Gastroesophageal sphincter (tissue), 4 donors: Measurements from ENCODE around the gene SUSD6. TPM values are rescaled to one million over a fixed set of nuclear protein-coding genes. Genes with fewer than 3 reads are reported as not detected.

Source experiments
- ATAC-seq: fragments of 150-250 bp; one replicate; pipeline ENCODE4 v1.9.1; 2016; ENCODE audit warnings: mild to moderate bottlenecking, moderate library complexity
- H3K27ac ChIP-seq, 4 donors: fragments of 200-600 bp; sonication (generic) in 3 of 4; 1 replicate in 3 of 4; 2 replicates in 1 of 4; pipeline ENCODE4 v1.5.1; 2016 to 2019
- H3K27me3 ChIP-seq: fragments of 200-600 bp; sonication (generic); one replicate; pipeline ENCODE4 v1.5.1; 2019
- H3K36me3 ChIP-seq, 2 donors: fragments of 200-600 bp; sonication (generic); one replicate each; pipeline ENCODE4 v1.5.1; 2019; ENCODE audit warnings: control low read depth in 1 of 2
- H3K4me1 ChIP-seq, 3 donors: fragments of 200-600 bp; sonication (generic); 1 replicate in 2 of 3; 2 replicates in 1 of 3; pipeline ENCODE4 v1.5.1; 2016 to 2019; ENCODE audit warnings: control low read depth in 2 of 3
- H3K4me3 ChIP-seq, 2 donors: fragments of 200-600 bp; sonication (generic); one replicate each; pipeline ENCODE4 v1.5.1; 2019; ENCODE audit warnings: mild to moderate bottlenecking in 1 of 2, moderate library complexity in 1 of 2
- H3K9me3 ChIP-seq, 3 donors: fragments of 200-600 bp; sonication (generic); one replicate each; pipeline ENCODE4 v1.5.1; 2017 to 2019; ENCODE audit warnings: control low read depth in 2 of 3
- EP300 ChIP-seq: sonication (generic); formaldehyde crosslinking; IDR thresholded peaks from one replicate; pipeline ENCODE4 v1.6.1; 2017; ENCODE audit warnings: antibody characterized with exemption, mild to moderate bottlenecking
- POLR2A ChIP-seq, 2 donors: fragments of 450-650 bp; IDR thresholded peaks; one replicate each; pipeline ENCODE4 v1.6.1; 2017; ENCODE audit warnings: antibody characterized with exemption in 2 of 2, mild to moderate bottlenecking in 2 of 2, moderate library complexity in 1 of 2
- POLR2AphosphoS5 ChIP-seq: sonication (generic); formaldehyde crosslinking; IDR thresholded peaks from one replicate; pipeline ENCODE4 v1.6.1; 2017; ENCODE audit warnings: antibody characterized with exemption
- WGBS, 2 donors: methylation state at CpG; one replicate each; pipeline ENCODE4 v1.1.5; 2018; ENCODE audit warnings: low coverage in 1 of 2; 5-methylcytosine and 5-hydroxymethylcytosine counted together
- total RNA-seq, 4 donors: library from RNA; depleted of rRNA; stranded (reverse); fragments of >200 nt; gene quantifications; one replicate each; pipeline ENCODE4 v1.1.0, GENCODE V29; 2016
- TF ChIP-seq, protein P1 (sequence below), 4 experiments: fragments of 200-600 bp in 2 of 4; fragments of 450-650 bp in 2 of 4; sonication (generic) in 1 of 4; IDR thresholded peaks; one replicate each; pipeline ENCODE4 v1.5.1; 2017 to 2019; ENCODE audit warnings: antibody characterized with exemption in 4 of 4, mild to moderate bottlenecking in 2 of 4, moderate library complexity in 2 of 4

Gene SUSD6
- total RNA-seq, 4 donors from 2014 or later = 24.4 to 40.6 (median 38.5) TPM

DNA sequence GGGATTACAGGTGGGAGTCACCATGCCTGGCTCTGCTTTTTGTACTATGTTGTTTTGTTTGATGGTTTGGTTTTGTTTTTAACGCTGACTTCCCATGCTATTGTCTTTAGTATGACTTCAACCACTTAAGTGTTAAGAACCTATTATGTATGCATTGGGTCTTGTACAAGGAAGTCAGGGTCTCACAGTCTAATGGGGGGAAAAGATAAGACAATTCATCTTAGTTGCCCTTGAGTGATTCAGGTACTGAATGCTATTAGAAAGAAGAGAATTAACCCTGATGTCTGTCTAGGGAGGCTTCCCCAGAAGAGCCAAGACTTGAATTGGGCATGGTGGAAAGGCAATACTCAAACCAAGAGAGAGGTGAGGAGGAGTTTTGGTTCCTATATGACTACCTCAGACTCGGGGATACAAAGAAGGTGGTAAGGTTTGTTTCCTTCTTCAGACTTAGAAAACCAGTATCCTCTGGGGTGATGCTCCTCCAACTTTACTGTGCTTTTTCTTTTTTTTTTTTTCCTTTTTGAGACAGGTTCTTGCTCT lies 64.6 kb downstream of the SUSD6 start:
- Histone ChIP-seq H3K4me1 (peaks cover 13 to 81% (median 45%) of the 10 kb centered on the region in 3 donors), H3K36me3 (no peaks in the 10 kb centered on the region), H3K4me3 (no peak overlapping the region), H3K9me3 (no peaks in the 10 kb centered on the region), H3K27me3 (no peaks in the 10 kb centered on the region), H3K27ac (no peak overlapping the region)
- ATAC-seq = no peak
- TF ChIP-seq POLR2AphosphoS5 (no peak), EP300 (no peak), POLR2A (IDR thresholded peaks at IDR 0.05) (no peak)
- TF ChIP-seq, protein P1, sequence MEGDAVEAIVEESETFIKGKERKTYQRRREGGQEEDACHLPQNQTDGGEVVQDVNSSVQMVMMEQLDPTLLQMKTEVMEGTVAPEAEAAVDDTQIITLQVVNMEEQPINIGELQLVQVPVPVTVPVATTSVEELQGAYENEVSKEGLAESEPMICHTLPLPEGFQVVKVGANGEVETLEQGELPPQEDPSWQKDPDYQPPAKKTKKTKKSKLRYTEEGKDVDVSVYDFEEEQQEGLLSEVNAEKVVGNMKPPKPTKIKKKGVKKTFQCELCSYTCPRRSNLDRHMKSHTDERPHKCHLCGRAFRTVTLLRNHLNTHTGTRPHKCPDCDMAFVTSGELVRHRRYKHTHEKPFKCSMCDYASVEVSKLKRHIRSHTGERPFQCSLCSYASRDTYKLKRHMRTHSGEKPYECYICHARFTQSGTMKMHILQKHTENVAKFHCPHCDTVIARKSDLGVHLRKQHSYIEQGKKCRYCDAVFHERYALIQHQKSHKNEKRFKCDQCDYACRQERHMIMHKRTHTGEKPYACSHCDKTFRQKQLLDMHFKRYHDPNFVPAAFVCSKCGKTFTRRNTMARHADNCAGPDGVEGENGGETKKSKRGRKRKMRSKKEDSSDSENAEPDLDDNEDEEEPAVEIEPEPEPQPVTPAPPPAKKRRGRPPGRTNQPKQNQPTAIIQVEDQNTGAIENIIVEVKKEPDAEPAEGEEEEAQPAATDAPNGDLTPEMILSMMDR (IDR thresholded peaks at IDR 0.05) = no peak
- WGBS, 2 donors = 88 to 94% methylated on average over 2 of the region's 2 CpGs

DNA sequence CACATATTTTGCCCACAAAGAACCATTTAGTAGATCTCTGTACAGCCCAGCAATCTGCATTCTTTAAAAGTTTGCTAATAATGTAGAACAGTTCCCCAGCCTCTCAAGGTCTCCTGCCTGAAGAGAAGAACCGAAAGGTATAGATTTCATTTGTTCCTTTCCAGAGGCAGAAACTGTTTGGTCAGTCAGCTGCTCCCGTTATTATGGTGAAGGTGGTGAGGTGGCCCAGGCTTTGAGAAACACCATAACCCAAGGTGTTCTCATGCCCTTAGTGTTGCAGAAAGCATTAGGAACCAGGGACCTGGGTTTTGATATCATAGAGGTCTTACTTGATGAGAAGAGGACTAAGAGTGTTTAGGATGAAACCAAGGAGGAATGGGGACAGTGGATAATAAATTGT lies 65.3 kb downstream of the SUSD6 start:
- Histone ChIP-seq H3K4me3 (no peak overlapping the region), H3K27me3 (no peaks in the 10 kb centered on the region), H3K4me1 (peaks cover 13 to 81% (median 43%) of the 10 kb centered on the region in 3 donors), H3K9me3 (no peaks in the 10 kb centered on the region), H3K36me3 (no peaks in the 10 kb centered on the region), H3K27ac (no peak overlapping the region)
- WGBS, 2 donors = 83 to 100% methylated on average over 2 of the region's 2 CpGs
- ATAC-seq = no peak
- TF ChIP-seq EP300 (no peak), POLR2A (IDR thresholded peaks at IDR 0.05) (no peak), POLR2AphosphoS5 (no peak)
- TF ChIP-seq, protein P1 (IDR thresholded peaks at IDR 0.05) = no peak

DNA sequence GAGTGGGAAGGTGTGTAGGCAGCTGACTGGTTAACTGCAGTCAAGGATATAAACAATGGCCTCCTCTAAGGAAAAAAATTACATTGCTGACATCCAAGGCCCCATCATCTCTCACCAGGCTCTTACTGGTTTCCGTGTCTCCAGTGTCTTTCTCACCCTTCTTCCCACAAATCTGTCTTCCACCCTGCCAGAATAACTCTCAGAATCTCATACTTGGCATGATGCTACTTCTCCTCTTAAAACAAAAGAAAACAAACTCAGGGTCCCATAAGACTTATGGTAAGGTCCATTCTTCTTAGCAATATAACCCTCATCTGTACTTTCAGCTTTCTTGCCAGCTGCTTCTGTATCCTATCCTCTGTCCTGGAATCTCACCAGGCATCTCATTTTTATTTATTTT lies 68.9 kb downstream of the SUSD6 start:
- TF ChIP-seq, protein P1 (IDR thresholded peaks at IDR 0.05) = no peak
- TF ChIP-seq EP300 (no peak), POLR2A (IDR thresholded peaks at IDR 0.05) (no peak), POLR2AphosphoS5 (no peak)
- peaks cover 22 to 81% (median 41%) of the 10 kb centered on the region in 3 donors for H3K4me1 ChIP-seq
- no peak overlapping the region for H3K4me3 ChIP-seq
- H3K27me3 ChIP-seq = no peaks in the 10 kb centered on the region
- no peak for ATAC-seq
- peak overlapping the region in 2 of 4 donors; percentile 3 to 12 for H3K27ac ChIP-seq
- no peaks in the 10 kb centered on the region for H3K36me3 ChIP-seq
- 33 to 57% methylated on average over 1 of the region's 1 CpG for WGBS, 2 donors
- H3K9me3 ChIP-seq = no peaks in the 10 kb centered on the region

DNA sequence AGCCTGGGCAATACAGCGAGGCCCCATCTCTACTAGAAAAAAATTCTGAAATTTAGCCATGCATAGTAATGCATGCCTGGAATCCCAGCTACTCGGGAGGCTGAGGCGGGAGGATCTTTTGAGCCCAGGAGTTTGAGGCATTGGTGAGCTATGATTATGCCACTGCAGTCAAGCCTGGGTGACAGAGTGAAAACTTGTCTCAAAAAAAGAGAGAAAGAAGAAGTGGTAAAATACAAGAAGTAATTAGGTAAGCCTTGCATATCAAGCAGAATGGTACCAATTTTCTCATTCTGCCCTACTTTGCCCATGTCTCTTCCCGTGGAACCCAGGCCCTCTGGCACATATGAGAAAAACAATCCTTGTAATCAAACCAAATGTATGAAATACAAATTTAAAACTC lies 70.7 kb downstream of the SUSD6 start:
- no peaks in the 10 kb centered on the region for H3K27me3 ChIP-seq
- 69 to 85% methylated on average over 4 of the region's 4 CpGs for WGBS, 2 donors

More for the DNA sequence above, 70.7 kb downstream of the SUSD6 start:
- TF ChIP-seq POLR2AphosphoS5 (no peak), EP300 (no peak)
- TF ChIP-seq, protein P1 (IDR thresholded peaks at IDR 0.05) = no peak
- Histone ChIP-seq H3K4me3 (no peak overlapping the region), H3K36me3 (no peaks in the 10 kb centered on the region), H3K9me3 (no peaks in the 10 kb centered on the region), H3K27ac (peak overlapping the region; percentile 49 to 67 (median 53)), H3K4me1 (peaks cover 22 to 87% (median 39%) of the 10 kb centered on the region in 3 donors)
- no peak for ATAC-seq
